Choroid plexus epithelial cell (primary cell): Measurements from ENCODE around the gene LHFPL2.

Experiments used
- DNase-seq: peaks from one replicate; pipeline ENCODE4 v3.0.0-alpha.2; 2010; ENCODE audit warnings: low read depth
- H3K4me3 ChIP-seq: 2 replicates; pipeline ENCODE4 v1.5.1; 2011; ENCODE audit warnings: low read depth, mild to moderate bottlenecking, control low read depth, low read length, moderate library complexity
- TF ChIP-seq, protein P1 (sequence below): conservative IDR thresholded peaks from 2 replicates; pipeline ENCODE4 v1.5.1; 2011; ENCODE audit warnings: low read depth, mild to moderate bottlenecking, control low read depth, inconsistent platforms, low read length, moderate library complexity

LHFPL2 gene

DNA sequence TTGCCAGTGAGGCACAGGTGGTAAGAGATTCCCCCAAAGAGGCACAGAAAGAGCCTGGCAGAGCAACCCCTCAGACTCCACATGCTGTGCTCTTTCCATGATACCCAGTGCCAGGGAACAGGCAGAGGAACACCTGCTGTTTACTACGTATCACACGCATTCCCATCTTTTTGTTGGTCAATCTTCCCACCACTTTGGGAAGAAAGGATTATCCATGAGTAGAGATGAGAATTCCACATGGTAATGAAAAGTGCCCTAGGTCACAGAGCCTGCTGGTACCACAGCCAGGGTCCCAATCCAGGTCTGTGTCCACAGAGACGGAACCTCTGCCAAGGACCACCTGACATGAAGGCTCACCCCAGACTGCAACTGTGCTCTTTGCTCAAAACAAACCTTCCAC is 86.6 kb downstream of the LHFPL2 start:
- no peak overlapping the region for H3K4me3 ChIP-seq
- TF ChIP-seq, protein P1, sequence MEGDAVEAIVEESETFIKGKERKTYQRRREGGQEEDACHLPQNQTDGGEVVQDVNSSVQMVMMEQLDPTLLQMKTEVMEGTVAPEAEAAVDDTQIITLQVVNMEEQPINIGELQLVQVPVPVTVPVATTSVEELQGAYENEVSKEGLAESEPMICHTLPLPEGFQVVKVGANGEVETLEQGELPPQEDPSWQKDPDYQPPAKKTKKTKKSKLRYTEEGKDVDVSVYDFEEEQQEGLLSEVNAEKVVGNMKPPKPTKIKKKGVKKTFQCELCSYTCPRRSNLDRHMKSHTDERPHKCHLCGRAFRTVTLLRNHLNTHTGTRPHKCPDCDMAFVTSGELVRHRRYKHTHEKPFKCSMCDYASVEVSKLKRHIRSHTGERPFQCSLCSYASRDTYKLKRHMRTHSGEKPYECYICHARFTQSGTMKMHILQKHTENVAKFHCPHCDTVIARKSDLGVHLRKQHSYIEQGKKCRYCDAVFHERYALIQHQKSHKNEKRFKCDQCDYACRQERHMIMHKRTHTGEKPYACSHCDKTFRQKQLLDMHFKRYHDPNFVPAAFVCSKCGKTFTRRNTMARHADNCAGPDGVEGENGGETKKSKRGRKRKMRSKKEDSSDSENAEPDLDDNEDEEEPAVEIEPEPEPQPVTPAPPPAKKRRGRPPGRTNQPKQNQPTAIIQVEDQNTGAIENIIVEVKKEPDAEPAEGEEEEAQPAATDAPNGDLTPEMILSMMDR: no peak
- DNase-seq: no peak

DNA sequence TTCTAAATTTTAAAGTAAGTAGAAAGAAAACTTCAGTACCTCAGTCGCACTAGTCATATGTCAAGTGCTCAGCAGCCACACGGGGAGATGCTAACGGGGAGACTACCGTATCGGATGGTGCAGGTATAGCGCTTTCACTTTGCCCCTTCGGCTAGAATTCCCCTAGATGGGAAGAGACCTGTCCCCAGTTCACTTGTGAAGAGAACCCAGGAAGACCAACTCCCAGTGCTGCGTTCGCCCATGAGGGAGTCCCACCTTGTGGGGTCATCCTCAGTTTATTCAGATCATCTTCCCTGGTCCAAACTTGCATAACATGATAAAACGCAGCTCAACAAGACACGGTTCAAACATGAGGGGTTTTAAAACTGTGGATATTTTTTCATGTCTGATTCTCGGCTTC is 87.3 kb downstream of the LHFPL2 start:
- TF ChIP-seq, protein P1: no peak
- DNase-seq: no peak
- H3K4me3 ChIP-seq: no peak overlapping the region

DNA sequence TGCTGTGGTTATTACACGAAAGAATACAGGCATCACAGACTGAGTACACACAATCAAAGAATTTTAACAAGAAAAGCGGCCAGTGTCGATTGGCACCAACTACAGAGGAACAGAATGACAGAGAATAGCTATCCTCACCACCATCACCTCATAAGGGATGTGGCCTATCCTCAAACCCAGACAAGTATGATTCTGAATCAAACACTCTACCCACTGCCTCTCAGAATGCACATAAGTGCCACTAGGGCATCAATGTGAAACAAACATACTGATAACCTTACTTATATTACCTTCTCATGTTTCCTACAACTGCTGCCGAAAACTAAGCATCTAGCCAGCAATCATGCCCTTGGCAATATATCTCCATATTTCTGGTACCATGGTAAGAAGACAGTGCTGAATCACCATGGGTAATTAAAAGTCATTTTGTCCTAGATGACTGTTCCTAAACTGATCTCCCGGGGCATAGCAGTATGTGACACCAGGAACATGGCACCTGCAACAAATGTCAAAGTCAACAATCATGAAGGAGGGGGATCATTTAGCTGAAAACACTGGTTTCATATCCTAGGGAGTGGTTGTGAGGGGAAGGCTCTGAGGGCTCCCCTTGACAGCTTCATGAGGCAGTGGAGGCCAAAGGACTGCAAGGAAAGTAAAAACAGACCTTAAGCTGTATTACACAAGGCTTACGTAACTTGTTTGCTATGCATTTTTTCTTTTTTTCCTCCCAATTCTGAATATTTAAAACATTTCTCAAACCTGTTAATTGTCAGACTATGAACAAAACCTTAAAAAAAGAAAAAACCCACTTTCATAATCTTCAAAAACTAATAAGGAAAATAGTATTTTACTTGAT is 88.3 kb downstream of the LHFPL2 start:
- no peak for DNase-seq
- no peak overlapping the region for H3K4me3 ChIP-seq
- TF ChIP-seq, protein P1: no peak

DNA sequence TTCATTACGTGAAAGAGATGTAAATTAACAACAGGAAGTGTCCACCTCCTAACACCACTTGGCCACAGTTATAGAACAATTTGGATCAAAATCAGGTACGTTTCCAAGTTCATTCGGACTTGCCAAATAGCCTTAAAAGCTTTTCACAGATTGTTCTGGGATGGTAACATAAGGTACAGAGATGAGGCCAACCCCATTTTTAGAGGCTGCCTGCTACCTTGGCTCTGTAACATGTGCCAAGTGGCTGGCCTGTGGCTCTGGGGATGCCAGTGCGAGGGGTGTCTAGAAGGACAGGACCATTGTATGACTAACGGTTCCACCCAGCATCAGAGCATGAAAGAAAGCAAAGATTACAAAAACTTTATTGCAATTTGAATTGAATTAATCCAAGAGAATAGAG is 91.0 kb downstream of the LHFPL2 start:
- TF ChIP-seq, protein P1: no peak
- no peak for DNase-seq
- H3K4me3 ChIP-seq: no peak overlapping the region

DNA sequence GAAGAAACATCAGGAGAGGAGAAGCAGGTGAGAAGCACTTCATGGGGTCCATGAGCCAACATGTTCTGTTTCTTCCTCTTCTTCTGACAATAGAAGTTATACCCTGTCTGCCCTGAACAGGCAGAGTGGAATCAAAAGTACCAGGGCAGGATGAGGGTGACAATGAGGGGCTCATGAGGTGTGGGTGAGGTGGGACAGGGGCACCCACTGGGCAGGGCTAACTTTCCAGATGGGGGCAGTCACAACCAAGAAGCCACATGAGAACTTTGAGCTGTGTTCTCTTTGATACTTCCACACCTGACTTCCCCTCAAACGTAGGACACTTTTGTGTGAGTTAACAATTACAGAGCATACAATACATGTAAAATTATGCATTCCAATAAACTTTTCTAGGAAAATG is 92.7 kb downstream of the LHFPL2 start:
- TF ChIP-seq, protein P1: no peak
- no peak for DNase-seq
- no peak overlapping the region for H3K4me3 ChIP-seq

DNA sequence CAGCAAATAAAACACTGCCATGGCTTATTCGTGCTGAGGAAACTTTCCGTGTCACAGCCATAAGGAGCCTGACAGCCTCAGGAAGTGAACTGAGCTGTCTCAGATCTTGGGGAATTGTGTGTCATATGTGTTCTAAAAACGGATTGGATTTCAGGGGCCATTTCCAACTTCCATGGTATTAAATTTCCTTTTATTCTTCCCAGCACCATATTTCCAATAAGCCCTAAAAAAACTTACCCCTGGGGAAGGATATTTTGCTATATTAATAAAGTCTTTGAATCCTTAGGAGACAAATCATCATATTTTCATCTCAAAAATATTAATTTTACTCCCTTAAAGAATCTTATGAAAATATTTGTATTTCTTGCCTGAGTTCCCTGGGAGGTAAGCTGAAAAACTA is 93.9 kb downstream of the LHFPL2 start:
- TF ChIP-seq, protein P1: no peak
- DNase-seq: no peak
- H3K4me3 ChIP-seq: no peak overlapping the region

DNA sequence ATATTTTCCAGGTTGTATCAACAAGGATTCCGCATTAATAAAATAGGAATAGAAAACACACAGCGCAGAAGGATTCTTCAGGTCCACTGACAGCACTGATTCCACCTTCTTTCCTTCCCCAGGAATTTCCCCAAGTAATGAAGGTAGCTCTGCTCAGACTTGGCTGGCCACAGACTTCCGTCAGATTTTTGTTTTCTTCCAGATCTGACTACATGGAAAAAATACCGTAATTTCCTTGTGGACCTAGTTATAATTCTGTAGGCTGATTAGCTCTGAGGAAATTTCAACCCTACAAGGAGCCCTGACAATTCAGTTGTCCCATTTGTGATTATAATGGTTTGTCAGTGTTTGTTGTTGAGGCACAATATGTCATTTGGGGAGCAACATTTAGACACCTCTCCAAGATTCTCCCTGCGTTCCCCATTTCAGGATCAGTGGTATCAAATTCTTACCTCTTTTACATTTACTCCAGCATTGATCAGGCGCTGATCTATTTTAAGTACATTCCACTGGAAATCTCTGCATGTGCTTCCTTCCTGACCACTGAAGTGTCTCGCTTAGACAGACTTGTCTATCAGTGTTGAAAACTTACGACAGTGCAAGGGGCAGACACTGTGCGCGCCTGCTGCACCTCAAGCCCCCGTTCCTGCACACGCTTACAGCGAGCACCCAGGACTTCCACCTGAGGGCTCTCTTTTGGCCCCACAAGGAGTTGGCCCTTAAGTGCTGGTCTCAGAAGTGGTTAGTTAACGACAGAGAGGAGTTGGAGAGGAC is 94.8 kb downstream of the LHFPL2 start:
- DNase-seq: no peak
- H3K4me3 ChIP-seq: no peak overlapping the region
- TF ChIP-seq, protein P1: no peak
